ENCODE results near the gene EPHA1.

The EPHA1 gene

DNA sequence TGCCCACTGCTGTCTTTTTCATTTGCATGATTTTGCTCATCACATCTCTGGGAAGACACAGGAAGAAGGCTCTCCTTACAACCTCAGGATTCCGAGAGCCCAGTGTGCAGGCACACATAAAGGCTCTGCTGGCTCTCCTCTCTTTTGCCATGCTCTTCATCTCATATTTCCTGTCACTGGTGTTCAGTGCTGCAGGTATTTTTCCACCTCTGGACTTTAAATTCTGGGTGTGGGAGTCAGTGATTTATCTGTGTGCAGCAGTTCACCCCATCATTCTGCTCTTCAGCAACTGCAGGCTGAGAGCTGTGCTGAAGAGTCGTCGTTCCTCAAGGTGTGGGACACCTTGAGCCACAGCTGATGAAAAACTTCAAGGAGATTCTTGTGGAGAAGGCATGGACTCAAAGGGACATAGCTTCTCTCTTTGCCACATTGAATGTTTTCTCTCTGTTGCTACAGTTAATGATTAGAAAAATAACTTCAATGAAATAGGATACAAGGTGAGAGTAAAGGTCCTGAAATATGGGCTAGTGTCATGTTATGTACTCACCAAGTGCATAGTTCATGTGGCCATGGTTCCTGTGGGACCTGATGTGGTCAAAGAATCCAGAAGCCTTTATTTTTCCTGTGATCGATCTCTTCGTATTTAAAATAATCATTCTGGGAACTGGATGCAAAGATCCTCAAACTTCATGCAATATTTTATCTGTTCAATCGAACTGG is 35.6 kb upstream of the EPHA1 start:
- TF ChIP-seq CTCF (IDR thresholded peaks at IDR 0.05; ENCODE audit: low read length, missing control alignments) = no peak
- H3K4me3 ChIP-seq (replicated peaks; ENCODE audit: low read depth, low read length) = no peak overlapping the region

GRCh38 chr7:143443153-143443552 is 34.5 kb upstream of the EPHA1 start, which contains the start of gene TAS2R60:
TAS2R60 (plus strand) TSS chr7:143443453; CDS start chr7:143443453, 0 bp downstream.
- DNase-seq (ENCODE audit: low read depth) = no peak
- no peak within 1 kb of the TSS for H3K4me3 ChIP-seq (replicated peaks; ENCODE audit: low read depth, low read length)
- TF ChIP-seq CTCF (IDR thresholded peaks at IDR 0.05; ENCODE audit: low read length, missing control alignments) = no peak

More for the DNA sequence above, 35.6 kb upstream of the EPHA1 start:
- DNase-seq (ENCODE audit: low read depth) = no peak

DNA sequence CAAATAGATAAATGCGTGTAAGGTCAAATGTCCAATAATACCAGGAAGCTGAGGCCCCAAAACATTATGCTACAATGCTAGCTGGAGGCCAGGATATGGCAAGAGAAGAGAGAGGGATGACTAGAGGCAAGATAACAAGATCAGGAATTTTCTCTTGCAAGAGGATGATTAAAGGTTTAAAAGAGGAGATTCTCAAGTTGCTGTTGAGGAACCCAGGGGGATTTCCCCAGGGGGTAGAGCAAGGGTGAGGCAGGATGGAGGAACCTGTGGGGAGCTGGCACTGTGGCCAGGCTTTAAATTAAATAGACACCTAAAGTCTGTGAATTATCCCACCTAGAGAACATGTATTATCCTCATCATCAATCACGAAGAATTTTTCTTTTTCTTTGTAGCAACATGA is 31.2 kb upstream of the EPHA1 start:
- no peak for TF ChIP-seq CTCF (IDR thresholded peaks at IDR 0.05; ENCODE audit: low read length, missing control alignments)
- no peak for DNase-seq (ENCODE audit: low read depth)
- H3K4me3 ChIP-seq (replicated peaks; ENCODE audit: low read depth, low read length) = no peak overlapping the region

GRCh38 chr7:143437578-143437977 is 28.9 kb upstream of the EPHA1 start:
- DNase-seq (ENCODE audit: low read depth) = no peak
- no peak overlapping the region for H3K4me3 ChIP-seq (replicated peaks; ENCODE audit: low read depth, low read length)
- TF ChIP-seq CTCF (IDR thresholded peaks at IDR 0.05; ENCODE audit: low read length, missing control alignments) = no peak

DNA sequence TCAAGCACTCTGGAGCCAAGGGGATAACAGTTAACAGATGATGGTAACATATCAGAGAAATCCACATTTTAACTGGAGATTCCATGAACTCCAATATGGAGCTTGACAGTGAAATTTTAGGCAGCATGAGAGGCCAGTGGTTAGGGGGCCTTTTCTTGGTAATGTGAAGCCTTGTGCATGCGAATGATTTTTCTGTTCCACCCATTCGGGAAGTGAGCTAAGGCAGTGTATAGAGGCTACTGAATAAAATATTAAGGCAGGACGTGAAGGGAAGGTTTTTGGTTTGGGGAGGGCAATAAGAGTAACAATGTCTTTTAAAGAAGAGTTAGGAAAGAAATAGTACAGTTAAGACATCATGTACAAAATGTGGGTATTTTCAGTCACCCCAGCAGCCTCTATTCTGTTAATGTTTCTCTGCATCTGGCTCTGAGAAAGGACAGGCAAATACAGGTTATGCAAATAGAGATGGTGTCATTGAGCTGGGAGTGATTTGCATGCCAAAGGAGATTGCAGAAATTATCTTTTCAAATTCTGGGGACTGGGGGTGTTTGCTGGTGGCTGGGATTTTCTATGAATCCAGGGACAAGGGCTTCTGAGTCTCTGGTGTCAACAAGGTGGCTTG is 27.8 kb upstream of the EPHA1 start:
- no peak for DNase-seq (ENCODE audit: low read depth)
- TF ChIP-seq CTCF (IDR thresholded peaks at IDR 0.05; ENCODE audit: low read length, missing control alignments) = no peak
- H3K4me3 ChIP-seq (replicated peaks; ENCODE audit: low read depth, low read length) = no peak overlapping the region

- H3K4me3 ChIP-seq (replicated peaks; ENCODE audit: low read depth, low read length) = no peak overlapping the region
- no peak for DNase-seq (ENCODE audit: low read depth)
Measured at GRCh38 chr7:143435266-143435665, 26.6 kb upstream of the EPHA1 start.

More at GRCh38 chr7:143435266-143435665, 26.6 kb upstream of the EPHA1 start:
- no peak for TF ChIP-seq CTCF (IDR thresholded peaks at IDR 0.05; ENCODE audit: low read length, missing control alignments)

Measured in fibroblast of pulmonary artery (primary cell).